ENCODE results near the gene FGF22.

Gene FGF22

GRCh38 chr19:611481-611868 is 28.2 kb upstream of the FGF22 start:
- TF ChIP-seq EZH2 (IDR thresholded peaks at IDR 0.05) (no peak), FOXP2 (optimal IDR thresholded peaks at IDR 0.05; ENCODE audit: control extremely low read depth, extremely low read length, insufficient read depth) (no peak), POLR2AphosphoS5 (IDR thresholded peaks at IDR 0.05; ENCODE audit: borderline replicate concordance, low read depth, low read length) (no peak; the same call in 1 of the 2 replicates)
- Histone ChIP-seq H3K9me3 (ENCODE audit: low read depth, low read length) (no peaks in the 10 kb centered on the region), H3K4me3 (peak overlapping the region; percentile 79), H3K9ac (ENCODE audit: insufficient read length) (peak overlapping the region; percentile 4), H3K36me3 (ENCODE audit: insufficient read depth, low read length) (peaks cover 14% of the 10 kb centered on the region; the same call in 1 of the 2 replicates), H3K27ac (peak overlapping the region; percentile 95)
- peak; percentile 58 for DNase-seq (ENCODE audit: low read depth, low spot score)

GRCh38 chr19:612941-613340 is 26.7 kb upstream of the FGF22 start:
- H3K36me3 ChIP-seq (ENCODE audit: insufficient read depth, low read length): peaks cover 14% of the 10 kb centered on the region; the same call in 1 of the 2 replicates
- H3K9ac ChIP-seq (ENCODE audit: insufficient read length): no peak overlapping the region

GRCh38 chr19:613732-614567 is 25.7 kb upstream of the FGF22 start:
- Histone ChIP-seq H3K4me3 (no peak overlapping the region), H3K9me3 (ENCODE audit: low read depth, low read length) (no peaks in the 10 kb centered on the region), H3K27ac (no peak overlapping the region), H3K9ac (ENCODE audit: insufficient read length) (no peak overlapping the region), H3K36me3 (ENCODE audit: insufficient read depth, low read length) (peaks cover 20% of the 10 kb centered on the region; the same call in 1 of the 2 replicates)
- TF ChIP-seq EZH2 (IDR thresholded peaks at IDR 0.05) (no peak), FOXP2 (optimal IDR thresholded peaks at IDR 0.05; ENCODE audit: control extremely low read depth, extremely low read length, insufficient read depth) (no peak), POLR2AphosphoS5 (IDR thresholded peaks at IDR 0.05; ENCODE audit: borderline replicate concordance, low read depth, low read length) (no peak)
- DNase-seq (ENCODE audit: low read depth, low spot score): no peak

More at GRCh38 chr19:612941-613340, 26.7 kb upstream of the FGF22 start:
- Histone ChIP-seq H3K4me3 (no peak overlapping the region), H3K9me3 (ENCODE audit: low read depth, low read length) (no peaks in the 10 kb centered on the region), H3K27ac (no peak overlapping the region)
- DNase-seq (ENCODE audit: low read depth, low spot score): no peak
- TF ChIP-seq FOXP2 (optimal IDR thresholded peaks at IDR 0.05; ENCODE audit: control extremely low read depth, extremely low read length, insufficient read depth) (no peak), POLR2AphosphoS5 (IDR thresholded peaks at IDR 0.05; ENCODE audit: borderline replicate concordance, low read depth, low read length) (no peak), EZH2 (IDR thresholded peaks at IDR 0.05) (no peak)

GRCh38 chr19:615619-616018 is 24.1 kb upstream of the FGF22 start:
- Histone ChIP-seq H3K36me3 (ENCODE audit: insufficient read depth, low read length) (peaks cover 26% of the 10 kb centered on the region; the same call in 1 of the 2 replicates), H3K9ac (ENCODE audit: insufficient read length) (no peak overlapping the region), H3K4me3 (no peak overlapping the region), H3K27ac (no peak overlapping the region), H3K9me3 (ENCODE audit: low read depth, low read length) (no peaks in the 10 kb centered on the region)
- DNase-seq (ENCODE audit: low read depth, low spot score): no peak
- TF ChIP-seq EZH2 (IDR thresholded peaks at IDR 0.05) (no peak), FOXP2 (optimal IDR thresholded peaks at IDR 0.05; ENCODE audit: control extremely low read depth, extremely low read length, insufficient read depth) (no peak), POLR2AphosphoS5 (IDR thresholded peaks at IDR 0.05; ENCODE audit: borderline replicate concordance, low read depth, low read length) (no peak)

GRCh38 chr19:616062-616700 is 23.5 kb upstream of the FGF22 start:
- TF ChIP-seq FOXP2 (optimal IDR thresholded peaks at IDR 0.05; ENCODE audit: control extremely low read depth, extremely low read length, insufficient read depth): no peak
- Histone ChIP-seq H3K9ac (ENCODE audit: insufficient read length) (no peak overlapping the region), H3K9me3 (ENCODE audit: low read depth, low read length) (no peaks in the 10 kb centered on the region), H3K4me3 (no peak overlapping the region), H3K27ac (no peak overlapping the region), H3K36me3 (ENCODE audit: insufficient read depth, low read length) (peaks cover 26% of the 10 kb centered on the region; the same call in 1 of the 2 replicates)
- DNase-seq (ENCODE audit: low read depth, low spot score): no peak

- no peak for TF ChIP-seq FOXP2 (optimal IDR thresholded peaks at IDR 0.05; ENCODE audit: control extremely low read depth, extremely low read length, insufficient read depth)
- no peak for TF ChIP-seq POLR2AphosphoS5 (IDR thresholded peaks at IDR 0.05; ENCODE audit: borderline replicate concordance, low read depth, low read length)
- no peak for TF ChIP-seq EZH2 (IDR thresholded peaks at IDR 0.05)
- no peak overlapping the region for H3K4me3 ChIP-seq
- H3K27ac ChIP-seq: no peak overlapping the region
- no peak for DNase-seq (ENCODE audit: low read depth, low spot score)
- peaks cover 26% of the 10 kb centered on the region; the same call in 1 of the 2 replicates for H3K36me3 ChIP-seq (ENCODE audit: insufficient read depth, low read length)
- H3K9ac ChIP-seq (ENCODE audit: insufficient read length): no peak overlapping the region
- no peaks in the 10 kb centered on the region for H3K9me3 ChIP-seq (ENCODE audit: low read depth, low read length)
Observed at GRCh38 chr19:616747-617526, 22.7 kb upstream of the FGF22 start.

- Histone ChIP-seq H3K36me3 (ENCODE audit: insufficient read depth, low read length) (peaks cover 25% of the 10 kb centered on the region; the same call in 1 of the 2 replicates), H3K27ac (no peak overlapping the region), H3K9me3 (ENCODE audit: low read depth, low read length) (no peaks in the 10 kb centered on the region), H3K4me3 (no peak overlapping the region), H3K9ac (ENCODE audit: insufficient read length) (no peak overlapping the region)
- TF ChIP-seq EZH2 (IDR thresholded peaks at IDR 0.05) (no peak), FOXP2 (optimal IDR thresholded peaks at IDR 0.05; ENCODE audit: control extremely low read depth, extremely low read length, insufficient read depth) (no peak), POLR2AphosphoS5 (IDR thresholded peaks at IDR 0.05; ENCODE audit: borderline replicate concordance, low read depth, low read length) (no peak)
- no peak for DNase-seq (ENCODE audit: low read depth, low spot score)
Observed at GRCh38 chr19:617551-618246, 22.0 kb upstream of the FGF22 start.

All from SK-N-MC (cell line).